MCF 10A (cell line): ENCODE results near the gene SPHK1. TPM values are rescaled to one million over a fixed set of nuclear protein-coding genes. Genes with fewer than 3 reads are reported as not detected.

Source experiments
- BruUV-seq: library from RNA; stranded (reverse); fragments of 400-500 nt; replicated peaks from 2 replicates; lab custom pipeline; 2021; lab: Mats Ljungman, UMichigan
- CTCF ChIA-PET: fragments of 300-600 bp; sonication (Branson Sonifier 250); formaldehyde crosslinking; extraction: SDS; loops from one replicate; lab custom pipeline; 2021; ENCODE audit warnings: antibody characterized with exemption, inconsistent platforms; lab: Yijun Ruan, JAX
- POLR2A ChIA-PET: fragments of 300-600, 350-650 bp; sonication (Branson Sonifier 250); formaldehyde crosslinking; extraction: SDS; loops from one replicate; lab custom pipeline; 2020; ENCODE audit warnings: antibody characterized with exemption, inconsistent platforms; lab: Yijun Ruan, JAX
- DNase-seq: peaks from one replicate; pipeline ENCODE4 v3.0.0-alpha.2; 2018; ENCODE audit not compliant: unreplicated experiment
- H3K27ac Mint-ChIP-seq: one replicate; pipeline ENCODE4 v1.8.0; 2022; ENCODE audit warnings: mild to moderate bottlenecking, low read depth, mixed read lengths; ENCODE audit not compliant: unreplicated experiment
- H3K27me3 Mint-ChIP-seq: one replicate; pipeline ENCODE4 v1.8.0; 2022; ENCODE audit warnings: mixed read lengths; ENCODE audit not compliant: insufficient read depth, unreplicated experiment
- H3K36me3 Mint-ChIP-seq: one replicate; pipeline ENCODE4 v1.8.0; 2022; ENCODE audit warnings: mild to moderate bottlenecking, moderate library complexity, mixed read lengths; ENCODE audit not compliant: insufficient read depth, unreplicated experiment
- H3K4me1 Mint-ChIP-seq: one replicate; pipeline ENCODE4 v1.8.0; 2022; ENCODE audit warnings: mixed read lengths; ENCODE audit not compliant: insufficient read depth, unreplicated experiment
- H3K4me3 Mint-ChIP-seq: one replicate; pipeline ENCODE4 v1.8.0; 2022; ENCODE audit warnings: mild to moderate bottlenecking, moderate library complexity, mixed read lengths; ENCODE audit not compliant: unreplicated experiment
- H3K9me3 Mint-ChIP-seq: one replicate; pipeline ENCODE4 v1.8.0; 2022; ENCODE audit warnings: mixed read lengths; ENCODE audit not compliant: unreplicated experiment
- intact Hi-C: fragments of 100-400 bp; cut with micrococcal nuclease; formaldehyde crosslinking; loops from 2 replicates; pipeline ENCODE4 v1.14.1; 2022
- total RNA-seq: library from RNA; stranded (reverse); gene quantifications from 2 replicates; pipeline ENCODE4 v1.2.3, GENCODE V29; 2022
- TF ChIP-seq, protein P1 (sequence below): fragments of 200-600 bp; IDR thresholded peaks from one replicate; pipeline ENCODE4 v1.8.0; 2022; ENCODE audit warnings: antibody characterized with exemption, mild to moderate bottlenecking; ENCODE audit not compliant: unreplicated experiment

The SPHK1 gene
- total RNA-seq, 1 experiment from 2014 or later: 7.1 TPM

- H3K27me3 Mint-ChIP-seq: no peaks in the 10 kb centered on the region
- H3K36me3 Mint-ChIP-seq: peaks cover 10% of the 10 kb centered on the region
- no peak overlapping the region for H3K27ac Mint-ChIP-seq
- TF ChIP-seq, protein P1, sequence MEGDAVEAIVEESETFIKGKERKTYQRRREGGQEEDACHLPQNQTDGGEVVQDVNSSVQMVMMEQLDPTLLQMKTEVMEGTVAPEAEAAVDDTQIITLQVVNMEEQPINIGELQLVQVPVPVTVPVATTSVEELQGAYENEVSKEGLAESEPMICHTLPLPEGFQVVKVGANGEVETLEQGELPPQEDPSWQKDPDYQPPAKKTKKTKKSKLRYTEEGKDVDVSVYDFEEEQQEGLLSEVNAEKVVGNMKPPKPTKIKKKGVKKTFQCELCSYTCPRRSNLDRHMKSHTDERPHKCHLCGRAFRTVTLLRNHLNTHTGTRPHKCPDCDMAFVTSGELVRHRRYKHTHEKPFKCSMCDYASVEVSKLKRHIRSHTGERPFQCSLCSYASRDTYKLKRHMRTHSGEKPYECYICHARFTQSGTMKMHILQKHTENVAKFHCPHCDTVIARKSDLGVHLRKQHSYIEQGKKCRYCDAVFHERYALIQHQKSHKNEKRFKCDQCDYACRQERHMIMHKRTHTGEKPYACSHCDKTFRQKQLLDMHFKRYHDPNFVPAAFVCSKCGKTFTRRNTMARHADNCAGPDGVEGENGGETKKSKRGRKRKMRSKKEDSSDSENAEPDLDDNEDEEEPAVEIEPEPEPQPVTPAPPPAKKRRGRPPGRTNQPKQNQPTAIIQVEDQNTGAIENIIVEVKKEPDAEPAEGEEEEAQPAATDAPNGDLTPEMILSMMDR: no peak
- no peak for DNase-seq
- BruUV-seq: no TSS peak
- no peaks in the 10 kb centered on the region for H3K4me1 Mint-ChIP-seq
- ChIA-PET POLR2A (interaction anchor here (0.7 kb wide), 1 partner anchor 35 kb away, joined by 4 read pairs; no protein-coding TSS in a partner anchor), CTCF (interaction anchor here (0.6 to 5.4 kb wide), 3 partner anchors 9 to 19 kb away, joined by 4 to 44 read pairs (median 20); no protein-coding TSS in a partner anchor)
- H3K4me3 Mint-ChIP-seq: no peak overlapping the region
- no peaks in the 10 kb centered on the region for H3K9me3 Mint-ChIP-seq
- intact Hi-C loops: no loop called here
These were observed 32.0 kb downstream of the SPHK1 start for GRCh38 chr17:76416457-76416856.

DNA sequence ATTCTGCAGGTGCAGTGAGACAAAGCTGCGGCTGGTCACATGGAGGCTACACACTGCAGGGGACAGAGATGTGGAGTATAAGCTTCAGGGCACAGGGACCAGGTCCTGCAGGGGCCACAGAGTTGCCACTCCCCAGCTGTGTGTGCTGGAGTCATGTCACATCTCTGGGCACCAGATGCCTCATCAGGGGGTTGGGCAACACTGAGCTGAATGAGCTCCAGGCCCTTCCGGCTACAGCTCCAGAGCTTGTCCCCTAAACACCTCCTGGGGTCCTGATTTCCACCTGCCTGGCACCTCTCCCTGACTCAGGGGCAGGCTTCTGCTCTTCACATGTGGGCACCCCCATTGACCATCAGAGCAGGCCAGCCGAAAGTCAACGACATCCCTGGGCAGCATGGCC lies 32.5 kb downstream of the SPHK1 start:
- TF ChIP-seq, protein P1: no peak
- ChIA-PET CTCF (interaction anchor here (0.8 to 5.4 kb wide), 3 partner anchors 9 to 42 kb away, joined by 4 to 44 read pairs (median 20); no protein-coding TSS in a partner anchor), POLR2A (interaction anchor here (0.7 kb wide), 1 partner anchor 35 kb away, joined by 4 read pairs; no protein-coding TSS in a partner anchor)
- no TSS peak for BruUV-seq
- Mint-ChIP-seq H3K36me3 (peaks cover 10% of the 10 kb centered on the region), H3K27me3 (no peaks in the 10 kb centered on the region), H3K27ac (no peak overlapping the region), H3K4me3 (no peak overlapping the region), H3K4me1 (no peaks in the 10 kb centered on the region), H3K9me3 (no peaks in the 10 kb centered on the region)
- no peak for DNase-seq
- intact Hi-C loops: no loop called here

- peaks cover 9% of the 10 kb centered on the region for H3K36me3 Mint-ChIP-seq
- no peaks in the 10 kb centered on the region for H3K27me3 Mint-ChIP-seq
- BruUV-seq: no TSS peak
- no peaks in the 10 kb centered on the region for H3K4me1 Mint-ChIP-seq
- H3K9me3 Mint-ChIP-seq: no peaks in the 10 kb centered on the region
- no peak for DNase-seq
- POLR2A ChIA-PET: interaction anchor here (0.6 kb wide), 1 partner anchor 87 kb away, joined by 3 read pairs; no protein-coding TSS in a partner anchor
- H3K27ac Mint-ChIP-seq: no peak overlapping the region
- TF ChIP-seq, protein P1: no peak
- H3K4me3 Mint-ChIP-seq: no peak overlapping the region
- intact Hi-C loops: no loop called here
- CTCF ChIA-PET: interaction anchor here (0.5 to 5.4 kb wide), 7 partner anchors 10 to 41 kb away, joined by 3 to 44 read pairs (median 3); no protein-coding TSS in a partner anchor
These were observed 33.2 kb downstream of the SPHK1 start for GRCh38 chr17:76417499-76418143.

DNA sequence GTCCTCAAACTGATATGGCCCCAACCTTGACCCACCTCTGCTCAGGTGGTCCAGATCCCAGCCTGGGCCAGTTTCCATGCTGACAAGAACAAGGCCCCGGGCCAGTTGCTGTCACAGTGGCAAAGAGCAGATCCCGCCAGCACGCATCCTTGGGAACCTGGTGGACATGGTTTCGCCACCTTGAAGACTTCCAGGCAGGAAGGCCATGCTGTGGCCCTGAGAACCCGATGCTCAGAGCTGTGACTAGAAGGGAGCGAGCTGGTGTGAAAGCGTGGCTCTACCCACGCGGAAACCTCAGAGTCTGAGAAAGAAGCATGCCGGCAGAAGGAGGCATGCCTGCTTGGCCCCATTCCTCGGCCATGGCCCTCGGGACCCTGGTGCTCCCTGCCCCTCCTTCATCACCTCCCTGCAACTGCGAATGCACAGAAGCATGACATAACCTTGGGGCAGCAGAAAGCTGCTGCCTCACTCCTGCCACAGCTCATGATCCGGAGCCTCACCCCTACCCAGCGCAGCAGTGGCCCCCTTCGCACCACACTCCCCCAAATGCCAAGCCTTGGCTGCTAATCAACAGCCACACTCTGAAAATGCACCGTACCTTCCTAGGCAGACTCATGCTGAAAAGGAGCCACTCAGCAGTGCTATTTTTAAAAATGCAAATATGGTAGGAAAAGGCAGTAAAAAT lies 35.3 kb downstream of the SPHK1 start:
- H3K36me3 Mint-ChIP-seq: peaks cover 6% of the 10 kb centered on the region
- H3K4me1 Mint-ChIP-seq: no peaks in the 10 kb centered on the region
- CTCF ChIA-PET: interaction anchor here (0.6 kb wide), 1 partner anchor 84 kb away, joined by 3 read pairs; no protein-coding TSS in a partner anchor
- no peaks in the 10 kb centered on the region for H3K27me3 Mint-ChIP-seq
- intact Hi-C loops: no loop called here
- no peak overlapping the region for H3K4me3 Mint-ChIP-seq
- H3K9me3 Mint-ChIP-seq: no peaks in the 10 kb centered on the region
- no TSS peak for BruUV-seq
- TF ChIP-seq, protein P1: no peak
- POLR2A ChIA-PET: no interaction called here
- no peak for DNase-seq
- no peak overlapping the region for H3K27ac Mint-ChIP-seq
